Activated CD4-positive, alpha-beta memory T cell treated with anti-CD3 and anti-CD28 coated beads, Interleukin-2, amount 10 ng/mL, durations not matched to agents 7 days and 5 days (primary cell): ENCODE data around the gene KHK. TPM values are rescaled to one million over a fixed set of nuclear protein-coding genes. Genes with fewer than 3 reads are reported as not detected.

Experiments
- CTCF ChIA-PET: fragments of 350-600 bp; sonication (Branson Sonifier 250); formaldehyde crosslinking; loops from one replicate; lab custom pipeline; 2021; ENCODE audit warnings: antibody characterized with exemption, inconsistent platforms; lab: Charles Lee
- POLR2A ChIA-PET: fragments of 350-600 bp; sonication (Branson Sonifier 250); formaldehyde crosslinking; loops from one replicate; lab custom pipeline; 2021; ENCODE audit warnings: antibody characterized with exemption; lab: Charles Lee
- DNase-seq: peaks from one replicate; pipeline ENCODE4 v3.0.0-alpha.2; 2020
- H3K27ac Mint-ChIP-seq: one replicate; pipeline ENCODE4 v1.8.0; 2021; ENCODE audit warnings: mild to moderate bottlenecking, mixed read lengths
- H3K27me3 Mint-ChIP-seq: one replicate; pipeline ENCODE4 v1.8.0; 2021; ENCODE audit warnings: mixed read lengths
- H3K36me3 Mint-ChIP-seq: one replicate; pipeline ENCODE4 v1.8.0; 2021; ENCODE audit warnings: low read depth, mixed read lengths
- H3K4me1 Mint-ChIP-seq: one replicate; pipeline ENCODE4 v1.8.0; 2021; ENCODE audit warnings: mixed read lengths
- H3K4me3 Mint-ChIP-seq: one replicate; pipeline ENCODE4 v1.8.0; 2021; ENCODE audit warnings: mild to moderate bottlenecking, mixed read lengths
- H3K9me3 Mint-ChIP-seq: one replicate; pipeline ENCODE4 v1.8.0; 2021; ENCODE audit warnings: mixed read lengths
- total RNA-seq, 2 experiments: library from RNA; stranded (reverse); gene quantifications; one replicate each; pipeline ENCODE4 v1.2.3, GENCODE V29; 2021

Gene KHK
- total RNA-seq, 2 experiments from 2014 or later: 5.6 to 6.6 TPM

- Mint-ChIP-seq H3K4me1 (peaks cover 31% of the 10 kb centered on the region), H3K27me3 (no peaks in the 10 kb centered on the region), H3K36me3 (peaks cover 60% of the 10 kb centered on the region), H3K9me3 (no peaks in the 10 kb centered on the region), H3K4me3 (no peak overlapping the region), H3K27ac (no peak overlapping the region)
- POLR2A ChIA-PET: interaction anchor here (1.1 to 10.7 kb wide), 2 partner anchors 11 to 103 kb away, joined by 3 to 196 read pairs; partner anchors contain the start of gene AGBL5
- CTCF ChIA-PET: interaction anchor here (0.6 kb wide), 1 partner anchor 319 kb away, joined by 3 read pairs; no protein-coding TSS in a partner anchor
- DNase-seq: no peak
These were observed 21.4 kb upstream of the KHK start for GRCh38 chr2:27065128-27065527.

- Mint-ChIP-seq H3K36me3 (peaks cover 60% of the 10 kb centered on the region), H3K27ac (no peak overlapping the region), H3K4me1 (peaks cover 46% of the 10 kb centered on the region), H3K27me3 (no peaks in the 10 kb centered on the region), H3K9me3 (no peaks in the 10 kb centered on the region), H3K4me3 (no peak overlapping the region)
- DNase-seq: no peak
- ChIA-PET CTCF (no interaction called here), POLR2A (interaction anchor here (3.2 to 10.7 kb wide), 2 partner anchors 13 to 15 kb away, joined by 15 to 196 read pairs; partner anchors contain the start of gene AGBL5)
These were observed 19.2 kb upstream of the KHK start for GRCh38 chr2:27067385-27067784.

GRCh38 chr2:27069436-27069835, 17.1 kb upstream of the KHK start:
- Mint-ChIP-seq H3K9me3 (no peaks in the 10 kb centered on the region), H3K27ac (peak overlapping the region; percentile 58), H3K4me3 (peak overlapping the region; percentile 99), H3K4me1 (peaks cover 59% of the 10 kb centered on the region), H3K27me3 (no peaks in the 10 kb centered on the region), H3K36me3 (peaks cover 46% of the 10 kb centered on the region)
- no peak for DNase-seq
- ChIA-PET POLR2A (interaction anchor here (3.2 to 10.7 kb wide), 2 partner anchors 13 to 15 kb away, joined by 15 to 196 read pairs; partner anchors contain the start of gene AGBL5), CTCF (no interaction called here)

GRCh38 chr2:27069961-27070618, 16.5 kb upstream of the KHK start:
- Mint-ChIP-seq H3K9me3 (no peaks in the 10 kb centered on the region), H3K4me1 (peaks cover 65% of the 10 kb centered on the region), H3K4me3 (peak overlapping the region; percentile 99), H3K36me3 (peaks cover 41% of the 10 kb centered on the region), H3K27me3 (no peaks in the 10 kb centered on the region), H3K27ac (peak overlapping the region; percentile 95)
- no peak for DNase-seq
- ChIA-PET CTCF (interaction anchor here (3.4 kb wide), 1 partner anchor 11 kb away, joined by 11 read pairs; no protein-coding TSS in a partner anchor), POLR2A (interaction anchor here (3.2 to 10.7 kb wide), 3 partner anchors 12 to 16 kb away, joined by 15 to 196 read pairs (median 125); partner anchors contain the start of genes AGBL5 and KHK)

- no peak for DNase-seq
- ChIA-PET CTCF (interaction anchor here (0.7 to 3.4 kb wide), 10 partner anchors 10 to 63 kb away, joined by 3 to 11 read pairs (median 4); partner anchors contain the start of genes AGBL5 and KHK), POLR2A (interaction anchor here (0.8 to 10.7 kb wide), 15 partner anchors 9 to 299 kb away, joined by 3 to 196 read pairs (median 4); partner anchors contain the start of genes AGBL5, ATRAID, KHK and PREB)
- no peaks in the 10 kb centered on the region for H3K9me3 Mint-ChIP-seq
- peaks cover 70% of the 10 kb centered on the region for H3K4me1 Mint-ChIP-seq
- H3K4me3 Mint-ChIP-seq: peak overlapping the region; percentile 99
- no peaks in the 10 kb centered on the region for H3K27me3 Mint-ChIP-seq
- peaks cover 36% of the 10 kb centered on the region for H3K36me3 Mint-ChIP-seq
- peak overlapping the region; percentile 95 for H3K27ac Mint-ChIP-seq
These were observed 15.8 kb upstream of the KHK start for GRCh38 chr2:27070653-27071276.

- POLR2A ChIA-PET: interaction anchor here (0.8 to 10.7 kb wide), 17 partner anchors 9 to 357 kb away, joined by 3 to 196 read pairs (median 4); partner anchors contain the start of genes AGBL5, ATRAID, KHK and NRBP1
- H3K27me3 Mint-ChIP-seq: no peaks in the 10 kb centered on the region
- no peaks in the 10 kb centered on the region for H3K9me3 Mint-ChIP-seq
- CTCF ChIA-PET: interaction anchor here (0.7 to 3.4 kb wide), 10 partner anchors 10 to 62 kb away, joined by 3 to 11 read pairs (median 4); partner anchors contain the start of genes AGBL5 and KHK
- H3K4me3 Mint-ChIP-seq: peak within 1 kb of the TSS; percentile 99
- H3K27ac Mint-ChIP-seq: peak within 1 kb of the TSS; percentile 95
- peak; percentile 93 for DNase-seq
- peaks cover 31% of the 10 kb centered on the region for H3K36me3 Mint-ChIP-seq
- H3K4me1 Mint-ChIP-seq: peaks cover 73% of the 10 kb centered on the region
These were observed 15.1 kb upstream of the KHK start, which contains the start of gene OST4 for GRCh38 chr2:27071277-27071989. Gene OST4 (minus strand): TSS chr2:27071654.

GRCh38 chr2:27071990-27072830, 14.4 kb upstream of the KHK start:
- H3K36me3 Mint-ChIP-seq: peaks cover 31% of the 10 kb centered on the region
- H3K4me1 Mint-ChIP-seq: peaks cover 78% of the 10 kb centered on the region
- H3K27me3 Mint-ChIP-seq: no peaks in the 10 kb centered on the region
- DNase-seq: no peak
- H3K9me3 Mint-ChIP-seq: no peaks in the 10 kb centered on the region
- ChIA-PET CTCF (interaction anchor here (0.9 to 3.4 kb wide), 10 partner anchors 9 to 110 kb away, joined by 3 to 11 read pairs (median 5); partner anchors contain the start of genes AGBL5 and KHK), POLR2A (interaction anchor here (0.8 to 10.7 kb wide), 15 partner anchors 8 to 356 kb away, joined by 3 to 196 read pairs (median 5); partner anchors contain the start of genes AGBL5, KHK, NRBP1 and PREB)
- H3K27ac Mint-ChIP-seq: peak overlapping the region; percentile 79
- peak overlapping the region; percentile 78 for H3K4me3 Mint-ChIP-seq

GRCh38 chr2:27072920-27073319, 13.7 kb upstream of the KHK start:
- Mint-ChIP-seq H3K36me3 (peaks cover 28% of the 10 kb centered on the region), H3K4me3 (peak overlapping the region; percentile 61), H3K27ac (peak overlapping the region; percentile 45), H3K9me3 (no peaks in the 10 kb centered on the region), H3K27me3 (peaks cover under 1% of the 10 kb centered on the region), H3K4me1 (peaks cover 78% of the 10 kb centered on the region)
- ChIA-PET POLR2A (interaction anchor here (0.7 to 10.7 kb wide), 7 partner anchors 9 to 356 kb away, joined by 3 to 196 read pairs (median 10); partner anchors contain the start of genes AGBL5, KHK, NRBP1 and PREB), CTCF (interaction anchor here (0.9 to 3.4 kb wide), 3 partner anchors 8 to 111 kb away, joined by 3 to 11 read pairs (median 10); partner anchors contain the start of gene AGBL5)
- DNase-seq: no peak

- no peak for DNase-seq
- Mint-ChIP-seq H3K27ac (peak overlapping the region; percentile 27), H3K36me3 (peaks cover 19% of the 10 kb centered on the region), H3K27me3 (peaks cover 2% of the 10 kb centered on the region), H3K4me1 (peaks cover 69% of the 10 kb centered on the region), H3K4me3 (no peak overlapping the region), H3K9me3 (no peaks in the 10 kb centered on the region)
- ChIA-PET POLR2A (interaction anchor here (3.3 to 10.7 kb wide), 3 partner anchors 11 to 40 kb away, joined by 10 to 196 read pairs (median 125); partner anchors contain the start of genes AGBL5 and KHK), CTCF (interaction anchor here (0.7 to 3.3 kb wide), 3 partner anchors 13 to 1202 kb away, joined by 3 to 10 read pairs (median 3); partner anchors contain the start of genes AGBL5 and KHK)
These were observed 12.8 kb upstream of the KHK start for GRCh38 chr2:27073782-27074181.

- Mint-ChIP-seq H3K4me3 (no peak overlapping the region), H3K27me3 (peaks cover 2% of the 10 kb centered on the region), H3K4me1 (peaks cover 59% of the 10 kb centered on the region), H3K36me3 (peaks cover 8% of the 10 kb centered on the region), H3K9me3 (no peaks in the 10 kb centered on the region), H3K27ac (peak overlapping the region; percentile 79)
- POLR2A ChIA-PET: interaction anchor here (1.2 to 10.7 kb wide), 4 partner anchors 9 to 41 kb away, joined by 3 to 196 read pairs (median 68); partner anchors contain the start of genes AGBL5 and KHK
- CTCF ChIA-PET: interaction anchor here (0.8 to 3.3 kb wide), 2 partner anchors 12 to 24 kb away, joined by 3 to 10 read pairs; partner anchors contain the start of genes AGBL5 and KHK
- DNase-seq: peak; percentile 63
These were observed 11.6 kb upstream of the KHK start for GRCh38 chr2:27074738-27075565.
